ENCODE measurements around the gene TFG.
A peak's percentile ranks its signal among the peaks of the same experiment; 100 is the strongest.

The TFG gene

DNA sequence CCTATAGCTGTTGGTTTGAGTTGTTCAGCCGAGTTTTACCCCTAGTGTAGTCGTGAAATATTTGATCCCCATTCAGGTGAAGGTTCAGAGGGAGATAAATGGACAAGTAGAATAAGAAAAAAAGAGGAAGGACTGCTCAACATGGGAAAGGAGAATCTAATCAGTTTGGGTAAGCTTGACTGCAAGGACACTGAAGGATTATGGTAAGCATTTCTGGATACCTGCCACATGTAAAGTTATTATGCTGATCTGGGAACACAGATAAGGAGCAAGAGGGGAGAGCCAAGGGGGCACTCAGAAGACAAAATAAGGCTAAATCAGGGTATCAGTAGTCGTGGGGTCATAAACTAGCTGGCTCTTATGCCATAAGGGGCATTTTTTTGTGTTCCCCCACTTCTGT is 49.9 kb downstream of the TFG start:
- no peak for DNase-seq

- no peak for DNase-seq
Measured at GRCh38 chr3:100759950-100760349, 50.7 kb downstream of the TFG start.

DNA sequence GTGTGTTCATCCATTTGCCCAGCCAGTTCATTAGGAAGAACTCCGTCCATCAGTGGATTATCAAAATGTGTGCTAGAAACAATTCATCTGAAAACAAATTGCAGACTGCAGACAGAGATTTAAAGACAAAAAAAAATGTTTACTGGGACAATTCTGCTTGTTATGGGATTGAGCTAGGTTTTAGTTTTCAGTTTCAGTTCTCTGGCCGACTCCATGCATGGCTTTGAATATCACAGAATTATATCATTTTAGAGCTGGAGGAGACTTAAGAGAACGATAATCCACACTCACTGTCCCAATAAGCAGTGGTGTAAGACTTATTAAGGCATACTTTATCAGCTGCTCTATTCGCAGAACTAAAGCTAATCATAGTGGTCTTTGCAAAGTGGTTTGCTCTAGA is 51.1 kb downstream of the TFG start:
- DNase-seq: no peak

DNA sequence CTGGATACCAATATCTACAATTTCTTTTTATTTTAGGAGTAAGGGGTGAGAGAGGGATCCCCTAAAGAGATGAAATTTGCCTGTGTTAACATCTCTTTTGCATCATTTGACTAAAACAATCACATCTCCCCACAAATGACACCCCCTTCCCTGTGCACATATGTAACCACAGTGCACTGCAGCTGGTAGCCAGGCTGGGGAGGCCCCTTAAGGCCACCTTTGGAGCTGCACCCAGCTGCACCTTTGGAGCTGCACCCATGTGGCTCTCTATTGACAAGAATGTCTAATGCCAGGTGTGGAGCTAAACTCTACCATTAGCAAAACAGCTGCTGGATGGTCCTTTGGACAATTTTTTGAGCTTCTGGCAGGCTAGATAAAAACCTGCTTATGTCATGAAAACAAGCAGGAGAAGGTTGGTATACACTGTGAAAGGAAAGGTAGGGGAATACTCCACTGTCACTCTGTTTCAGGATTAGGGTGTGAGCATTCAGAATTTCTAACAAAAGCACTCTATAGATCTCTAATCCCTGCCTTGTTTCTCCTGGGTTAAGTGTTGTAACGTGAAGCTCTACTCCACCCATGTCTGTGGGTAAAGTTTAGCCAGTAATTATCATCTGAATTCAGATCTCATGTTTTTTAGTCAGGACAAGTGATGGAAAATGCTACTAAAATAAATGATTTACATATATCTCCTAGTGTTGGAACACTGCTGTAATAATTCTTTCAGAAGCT is 52.1 kb downstream of the TFG start:
- DNase-seq: peak; percentile 4

DNA sequence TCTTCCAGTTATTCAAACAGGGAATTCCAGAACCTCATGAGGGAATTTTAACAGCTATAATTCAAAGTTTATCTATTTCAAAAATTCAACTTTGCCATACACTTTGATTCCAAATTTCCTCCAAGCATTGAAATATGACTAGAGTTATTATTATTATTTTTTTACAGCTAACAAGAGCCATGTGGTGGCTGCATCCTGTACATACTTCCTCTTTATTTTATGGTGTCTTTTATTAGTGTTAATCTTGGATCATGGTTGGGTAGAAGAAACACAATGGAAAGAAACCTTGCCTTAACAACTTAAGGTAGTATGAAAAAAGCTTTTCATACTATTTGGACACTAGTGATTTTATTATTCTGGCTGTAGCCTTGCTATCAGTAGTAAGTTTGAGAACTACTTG is 52.7 kb downstream of the TFG start:
- DNase-seq: no peak

DNA sequence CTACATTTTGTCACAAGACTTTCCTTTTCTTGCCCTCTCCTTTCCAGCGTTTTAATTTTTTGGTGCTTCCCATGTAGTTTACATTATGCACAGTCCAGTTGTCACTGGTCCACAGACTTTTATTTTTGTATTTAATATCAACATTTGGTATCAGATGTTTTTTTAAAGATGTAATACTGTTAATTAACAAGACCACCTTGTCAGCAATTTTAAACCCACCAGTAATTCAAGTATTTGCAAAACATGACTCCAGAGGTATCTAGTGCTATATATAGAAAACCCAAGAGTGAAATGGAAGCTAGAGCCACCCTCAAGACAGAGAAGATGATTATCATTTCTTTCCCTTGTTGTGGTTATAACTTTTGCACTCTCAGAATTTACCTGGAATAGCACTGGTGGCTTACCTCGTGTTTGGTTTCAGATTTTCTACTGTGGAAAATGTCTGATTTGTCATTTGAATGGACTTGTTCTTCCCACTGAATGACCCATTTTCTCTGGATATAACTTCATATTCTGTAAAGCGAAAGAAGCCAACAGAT is 56.2 kb downstream of the TFG start:
- no peak for DNase-seq

DNA sequence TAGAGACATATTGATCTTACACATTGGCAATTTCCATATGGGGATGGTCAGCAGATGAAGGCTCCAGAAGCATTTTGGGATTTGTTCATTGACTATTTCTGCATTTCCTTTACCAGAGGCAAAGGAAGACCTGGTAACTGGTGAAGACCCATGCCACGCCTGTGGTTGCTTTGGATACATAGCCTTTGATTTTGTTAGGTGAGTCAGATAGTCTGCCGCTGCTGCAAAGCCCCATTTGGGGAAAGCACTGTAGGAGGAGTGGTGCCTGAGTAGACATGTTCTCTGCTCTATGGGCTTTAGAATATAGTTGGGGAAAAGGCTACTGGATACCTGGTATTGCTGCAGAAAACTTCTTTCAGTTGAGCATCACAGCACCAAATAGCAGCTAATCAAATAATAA is 56.8 kb downstream of the TFG start:
- DNase-seq: no peak

GRCh38 chr3:100769693-100770092 is 60.4 kb downstream of the TFG start:
- no peak for DNase-seq

DNA sequence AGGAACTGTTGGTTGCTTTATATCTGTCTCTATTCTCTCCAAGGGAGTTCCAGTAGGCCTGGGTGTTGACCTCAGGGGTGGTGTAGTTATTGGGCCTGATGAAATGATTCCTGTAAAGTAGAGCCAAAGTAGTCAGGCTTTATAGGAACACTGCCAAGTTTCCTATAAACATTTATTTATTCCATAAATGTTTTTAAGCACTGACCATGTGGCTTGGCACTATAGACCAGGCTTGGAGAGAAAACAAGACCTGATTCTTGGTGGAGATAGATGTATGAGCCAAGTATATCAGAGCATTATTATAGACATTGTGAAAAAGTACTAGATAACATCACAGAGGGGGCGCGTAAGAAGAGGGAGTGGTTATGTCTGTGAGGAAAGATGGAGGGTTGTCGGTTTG is 65.9 kb downstream of the TFG start:
- DNase-seq: no peak

- no peak for DNase-seq
Measured at GRCh38 chr3:100775669-100776068, 66.4 kb downstream of the TFG start.

DNA sequence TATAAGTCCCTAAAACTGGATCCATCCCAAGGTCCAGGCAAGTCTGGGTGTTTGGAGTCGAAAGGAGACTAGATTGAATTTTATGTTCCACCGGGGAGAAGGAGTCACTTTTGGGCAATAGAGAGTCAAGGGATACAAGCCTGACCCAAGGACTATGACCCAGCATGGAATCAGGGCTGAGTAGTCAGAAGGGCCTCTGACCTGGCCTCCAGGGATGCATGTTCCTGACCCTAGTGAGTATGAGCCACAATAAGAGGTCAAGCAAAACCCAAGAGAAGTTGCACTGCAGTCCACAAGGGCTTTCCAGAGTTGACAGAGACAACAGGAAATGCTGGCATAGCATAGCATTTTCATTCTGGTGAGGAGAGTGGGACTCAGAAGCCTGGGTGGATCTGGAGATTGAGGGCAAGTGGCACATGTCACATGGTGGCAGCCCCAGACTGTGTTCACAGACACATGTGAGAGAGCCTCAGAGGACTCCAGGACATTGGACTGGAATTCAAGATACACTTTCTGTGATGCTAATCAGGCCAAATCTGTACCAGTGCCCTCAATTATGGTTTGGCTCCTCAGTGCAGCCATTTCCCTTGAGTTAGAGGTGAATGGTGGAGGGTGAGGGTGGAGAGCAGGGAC is 66.9 kb downstream of the TFG start:
- DNase-seq: no peak

- no peak for DNase-seq
Measured at GRCh38 chr3:100776746-100777145, 67.5 kb downstream of the TFG start.

- no peak for DNase-seq
Measured at GRCh38 chr3:100777271-100777670, 68.0 kb downstream of the TFG start.

GRCh38 chr3:100779480-100779879 is 70.2 kb downstream of the TFG start:
- DNase-seq: no peak

DNA sequence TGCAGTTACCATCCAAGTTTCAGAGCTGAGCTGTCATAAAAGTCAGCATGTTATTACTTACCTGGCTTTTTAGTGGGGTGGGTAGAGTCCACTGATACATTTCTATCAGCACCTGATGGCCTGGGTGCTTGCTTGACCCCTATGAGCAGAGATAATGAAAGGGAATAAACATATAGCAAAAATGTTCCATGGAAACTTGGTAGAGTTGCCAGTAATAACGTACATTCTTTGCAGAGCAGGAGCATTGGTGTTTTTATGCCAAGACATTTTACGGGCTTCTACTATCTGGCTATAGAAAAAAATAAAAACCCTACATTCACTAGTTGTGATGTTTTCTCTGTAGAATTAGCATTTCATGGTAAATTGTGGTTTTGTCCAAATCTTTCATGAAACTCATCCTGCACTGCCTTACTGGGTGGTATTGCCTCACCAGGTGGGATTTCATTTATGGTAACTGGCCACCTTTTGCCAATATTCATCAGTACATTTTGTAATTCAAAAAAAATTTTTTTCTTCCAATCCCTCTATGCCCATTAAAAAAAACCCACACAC is 70.9 kb downstream of the TFG start:
- no peak for DNase-seq

GRCh38 chr3:100781301-100781700 is 72.0 kb downstream of the TFG start:
- DNase-seq: no peak

- DNase-seq: no peak
Measured at GRCh38 chr3:100782348-100782747, 73.1 kb downstream of the TFG start.

DNA sequence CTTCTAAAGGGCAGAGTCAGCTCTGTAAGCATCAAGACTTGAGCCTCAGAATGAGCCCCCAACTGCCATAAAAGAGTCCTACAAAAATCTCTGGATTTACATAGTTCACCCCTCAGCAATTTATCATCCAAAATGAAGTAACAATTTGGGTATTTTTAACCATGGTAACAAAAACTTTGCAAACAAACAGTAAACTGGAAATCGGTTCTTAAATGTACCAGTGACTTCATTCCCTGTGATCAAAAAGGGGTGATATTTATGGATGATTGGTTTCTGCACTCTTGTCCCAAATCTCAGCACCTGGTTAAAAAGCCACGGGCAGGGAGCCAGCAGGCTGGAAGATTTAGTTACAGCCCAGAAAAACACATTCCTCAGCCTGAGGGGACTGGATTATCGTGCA is 73.6 kb downstream of the TFG start:
- no peak for DNase-seq

- no peak for DNase-seq
Measured at GRCh38 chr3:100783619-100784018, 74.3 kb downstream of the TFG start.

DNA sequence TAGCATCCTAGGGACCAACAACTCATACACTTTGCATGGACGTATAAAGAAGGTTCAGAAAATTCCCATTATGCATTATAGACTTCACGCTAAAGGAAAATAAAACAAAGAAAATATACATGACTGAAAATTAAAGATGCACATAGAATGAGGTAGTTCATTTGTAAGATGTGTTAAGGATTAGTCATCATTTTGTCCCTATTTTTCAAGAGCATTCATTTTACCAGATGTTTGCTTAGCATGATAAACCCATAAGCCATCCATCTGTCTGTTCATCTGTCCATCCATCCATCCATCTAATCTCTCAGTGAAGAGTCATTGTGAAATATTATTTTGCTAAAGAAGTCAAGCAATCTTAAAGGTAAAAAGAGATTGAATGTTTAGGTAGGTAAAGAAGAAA is 80.3 kb downstream of the TFG start:
- DNase-seq: no peak

DNA sequence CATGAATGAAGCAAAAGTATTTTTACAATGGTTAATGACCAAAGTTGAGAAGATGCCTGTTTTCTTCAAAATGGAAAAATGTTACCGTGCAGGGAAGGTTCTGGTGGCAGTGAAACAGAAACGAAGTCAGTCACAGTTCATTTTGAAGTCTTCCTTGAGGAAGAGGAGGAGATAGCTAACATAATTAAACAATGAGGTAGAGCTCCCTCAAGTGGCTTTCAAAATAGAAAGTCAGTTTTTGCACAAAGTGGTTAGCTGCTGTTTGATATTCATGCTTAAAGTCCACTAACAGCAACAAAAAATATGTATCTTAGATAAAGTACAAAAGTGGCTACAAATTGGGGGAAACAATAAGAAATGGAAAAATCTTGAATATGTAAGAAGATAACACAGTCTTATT is 87.3 kb downstream of the TFG start:
- DNase-seq: peak; percentile 15

GRCh38 chr3:100798012-100798411 is 88.7 kb downstream of the TFG start:
- no peak for DNase-seq
